WERI-Rb-1 (cell line): ENCODE results near the gene WDCP.

Source experiments
- DNase-seq: peaks from one replicate; pipeline ENCODE4 v3.0.0-alpha.2; 2020
- H3K27ac ChIP-seq: fragments of 250-450 bp; sonication (Bioruptor Pico); 2 replicates; pipeline ENCODE4 v1.5.1; 2020; ENCODE audit warnings: mild to moderate bottlenecking, moderate library complexity
- H3K27me3 ChIP-seq: fragments of 250-450 bp; sonication (Bioruptor Pico); 2 replicates; pipeline ENCODE4 v1.5.1; 2021; ENCODE audit warnings: mild to moderate bottlenecking, low read depth, moderate library complexity; ENCODE audit not compliant: insufficient read depth, severe bottlenecking
- H3K36me3 ChIP-seq: fragments of 250-450 bp; sonication (Bioruptor Pico); 2 replicates; pipeline ENCODE4 v1.5.1; 2020; ENCODE audit warnings: mild to moderate bottlenecking, moderate library complexity
- H3K4me3 ChIP-seq: 2 replicates; pipeline ENCODE4 v1.5.1; 2011; ENCODE audit warnings: low read depth, mild to moderate bottlenecking, control low read depth, low read length
- H3K9me3 ChIP-seq: fragments of 250-450 bp; sonication (Bioruptor Pico); 2 replicates; pipeline ENCODE4 v1.5.1; 2021; ENCODE audit warnings: mild to moderate bottlenecking, moderate library complexity; ENCODE audit not compliant: severe bottlenecking
- CTCF ChIP-seq: IDR thresholded peaks from 2 replicates; pipeline ENCODE4 v1.5.1; 2011; ENCODE audit warnings: low read depth, mild to moderate bottlenecking, control low read depth, inconsistent platforms, low read length

The WDCP gene

GRCh38 chr2:24022324-24022974 lies 24.7 kb downstream of the WDCP start:
- H3K9me3 ChIP-seq, result no peaks in the 10 kb centered on the region
- TF ChIP-seq CTCF, result no peak
- H3K27ac ChIP-seq, result no peak overlapping the region
- DNase-seq, result no peak
- no peak overlapping the region for H3K4me3 ChIP-seq
- H3K36me3 ChIP-seq, result peaks cover 49% of the 10 kb centered on the region
- H3K27me3 ChIP-seq, result no peaks in the 10 kb centered on the region

- no peaks in the 10 kb centered on the region for H3K27me3 ChIP-seq
- peaks cover 41% of the 10 kb centered on the region for H3K36me3 ChIP-seq
- H3K9me3 ChIP-seq, result no peaks in the 10 kb centered on the region
- no peak overlapping the region for H3K4me3 ChIP-seq
- peak; percentile 81 for DNase-seq
- no peak overlapping the region; the same call in 1 of the 2 replicates for H3K27ac ChIP-seq
- TF ChIP-seq CTCF, result peak; percentile 99
Measured at GRCh38 chr2:24021122-24021998, 25.8 kb downstream of the WDCP start.

DNA sequence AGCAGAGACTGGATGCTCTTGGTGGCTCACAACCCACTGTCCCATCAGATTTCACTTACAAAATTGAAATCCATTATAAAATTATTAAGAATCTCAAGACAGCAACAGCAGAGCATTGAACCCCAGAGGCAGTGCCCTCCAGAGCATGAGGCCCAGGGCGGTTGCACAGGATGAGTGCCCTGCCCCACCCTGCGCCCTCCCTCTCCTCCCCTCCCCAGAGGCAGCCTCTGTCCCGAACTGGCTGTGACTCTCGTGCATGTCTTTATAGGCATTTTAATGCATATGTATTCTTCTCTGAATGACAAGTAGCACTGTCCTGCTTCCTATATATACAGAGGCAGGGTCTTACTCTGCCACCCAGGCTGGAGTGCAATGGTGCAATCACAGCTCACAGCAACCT lies 26.9 kb downstream of the WDCP start:
- no peak for TF ChIP-seq CTCF
- Histone ChIP-seq H3K27me3 (no peaks in the 10 kb centered on the region), H3K4me3 (no peak overlapping the region), H3K36me3 (peaks cover 30% of the 10 kb centered on the region), H3K9me3 (no peaks in the 10 kb centered on the region), H3K27ac (no peak overlapping the region)
- no peak for DNase-seq

DNA sequence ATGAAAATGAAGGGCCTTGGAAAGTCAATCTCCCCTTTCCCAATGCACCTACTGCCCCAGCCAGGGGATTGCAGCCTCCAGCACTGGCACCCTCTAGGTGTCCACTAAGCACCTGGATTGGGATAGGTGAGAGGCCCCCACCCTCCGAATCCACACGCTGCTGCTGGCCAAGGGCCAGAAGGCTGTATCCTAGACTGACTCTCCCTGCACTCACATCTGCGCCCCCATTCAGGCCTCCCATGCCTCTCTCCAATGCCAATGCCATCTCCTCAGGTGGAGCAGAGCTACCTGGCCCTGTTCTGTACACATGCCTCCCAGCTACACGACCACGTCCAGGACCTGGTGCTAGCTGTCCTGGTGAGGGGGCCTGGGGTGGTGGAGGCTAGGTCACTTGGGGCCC lies 27.5 kb downstream of the WDCP start:
- no peaks in the 10 kb centered on the region for H3K27me3 ChIP-seq
- H3K27ac ChIP-seq, result no peak overlapping the region
- no peaks in the 10 kb centered on the region for H3K9me3 ChIP-seq
- H3K36me3 ChIP-seq, result peaks cover 25% of the 10 kb centered on the region
- DNase-seq, result no peak
- TF ChIP-seq CTCF, result no peak
- no peak overlapping the region for H3K4me3 ChIP-seq

GRCh38 chr2:24018241-24018640 lies 28.9 kb downstream of the WDCP start:
- no peak overlapping the region for H3K4me3 ChIP-seq
- no peaks in the 10 kb centered on the region for H3K27me3 ChIP-seq
- H3K36me3 ChIP-seq, result peaks cover 13% of the 10 kb centered on the region
- H3K27ac ChIP-seq, result no peak overlapping the region
- DNase-seq, result no peak
- H3K9me3 ChIP-seq, result no peaks in the 10 kb centered on the region
- TF ChIP-seq CTCF, result no peak
